HG03565 (cell line): ENCODE data around the gene MRPS18A.
"Not testable (repeated sequence)": the region's sequence is repeated elsewhere in the genome, so short reads cannot be mapped to it uniquely, and the experiment has no call there.

Experiments used
- ATAC-seq: cut with Tn5 transposase; IDR thresholded peaks from one replicate; pipeline ENCODE4 v1.9.1; 2021; ENCODE audit warnings: mild to moderate bottlenecking, moderate library complexity; ENCODE audit not compliant: unreplicated experiment

The MRPS18A gene

GRCh38 chr6:43717822-43718221 is 30.2 kb upstream of the MRPS18A start:
- no peak for ATAC-seq

DNA sequence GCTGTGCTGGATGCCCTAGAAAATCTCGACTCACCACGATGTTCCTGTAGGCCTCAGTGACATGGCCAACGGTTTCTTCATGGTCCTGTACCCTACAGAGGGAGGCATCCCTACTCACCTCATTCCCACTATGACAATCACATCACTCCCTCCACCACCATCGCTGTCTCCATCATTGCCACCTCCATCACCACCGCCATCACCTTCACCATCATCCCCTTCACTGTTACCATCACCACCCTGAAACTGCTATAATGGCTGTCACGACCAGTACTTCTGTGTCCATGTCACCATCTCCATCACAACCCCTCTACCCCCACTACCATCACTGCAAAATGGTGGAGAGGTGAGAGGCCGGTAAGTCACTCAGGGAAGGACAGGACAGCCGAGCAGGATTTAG is 29.8 kb upstream of the MRPS18A start:
- no peak for ATAC-seq

- no peak for ATAC-seq
These were observed 28.5 kb upstream of the MRPS18A start for GRCh38 chr6:43716099-43716498.

- peak; percentile 86 for ATAC-seq
These were observed 27.6 kb upstream of the MRPS18A start for GRCh38 chr6:43715056-43715788.

DNA sequence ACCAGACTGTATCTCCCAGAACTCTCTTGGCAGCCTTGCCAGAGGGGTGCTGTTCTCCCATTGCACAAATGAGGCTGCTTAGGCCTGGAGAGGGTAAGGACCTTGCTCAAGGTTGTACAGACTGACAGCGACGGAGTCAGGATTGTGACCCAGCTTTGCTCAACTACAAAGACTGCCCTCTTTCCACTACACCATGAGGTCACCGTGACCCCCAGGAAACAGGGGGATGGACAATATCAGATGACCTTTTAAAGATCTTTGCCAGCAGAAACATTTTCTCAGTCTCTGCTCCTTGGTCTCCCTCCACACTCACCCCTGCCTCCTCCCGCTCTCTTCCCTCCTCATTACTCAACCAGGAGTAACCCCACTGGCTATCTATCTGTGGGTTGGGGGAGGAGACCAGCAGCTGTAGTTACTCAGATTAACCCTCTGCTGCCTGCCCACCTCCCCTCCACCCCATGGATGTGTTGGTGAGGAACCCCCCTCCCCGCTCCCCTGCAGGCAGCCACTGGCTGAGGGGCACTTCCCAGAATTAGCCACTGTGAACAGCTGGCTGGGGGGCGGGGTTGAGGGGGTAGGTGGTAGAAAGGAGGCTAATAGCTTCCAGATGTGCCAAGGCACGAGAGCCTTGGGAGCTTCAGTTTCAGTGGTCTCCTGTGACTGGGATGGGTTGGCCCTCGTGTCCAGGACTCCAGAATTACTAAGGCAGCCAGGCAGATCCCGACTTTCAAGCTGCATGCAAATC is 26.9 kb upstream of the MRPS18A start:
- ATAC-seq: no peak

- ATAC-seq: no peak
These were observed 26.2 kb upstream of the MRPS18A start for GRCh38 chr6:43713643-43714310.

DNA sequence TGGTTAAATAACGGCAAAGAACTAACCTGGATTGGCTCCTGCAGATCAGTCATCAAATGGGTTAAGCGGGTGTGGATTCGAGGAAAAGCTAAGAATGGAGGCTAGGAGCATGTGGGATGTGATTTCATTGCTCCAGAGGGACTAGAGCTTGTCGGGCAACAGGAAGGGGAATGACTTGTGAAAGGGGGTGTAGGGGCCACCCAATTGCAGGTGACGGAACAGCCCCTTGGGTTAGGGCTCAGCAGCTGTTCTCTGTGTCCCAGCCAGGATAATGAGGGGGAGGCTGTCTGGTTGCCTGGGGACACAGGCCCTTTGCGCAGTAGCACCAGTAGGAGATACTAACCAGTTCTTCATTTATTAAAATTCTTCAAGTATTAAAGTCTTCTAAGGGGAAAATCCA is 25.0 kb upstream of the MRPS18A start:
- no peak for ATAC-seq

GRCh38 chr6:43710576-43710975 is 23.0 kb upstream of the MRPS18A start:
- ATAC-seq: no peak

DNA sequence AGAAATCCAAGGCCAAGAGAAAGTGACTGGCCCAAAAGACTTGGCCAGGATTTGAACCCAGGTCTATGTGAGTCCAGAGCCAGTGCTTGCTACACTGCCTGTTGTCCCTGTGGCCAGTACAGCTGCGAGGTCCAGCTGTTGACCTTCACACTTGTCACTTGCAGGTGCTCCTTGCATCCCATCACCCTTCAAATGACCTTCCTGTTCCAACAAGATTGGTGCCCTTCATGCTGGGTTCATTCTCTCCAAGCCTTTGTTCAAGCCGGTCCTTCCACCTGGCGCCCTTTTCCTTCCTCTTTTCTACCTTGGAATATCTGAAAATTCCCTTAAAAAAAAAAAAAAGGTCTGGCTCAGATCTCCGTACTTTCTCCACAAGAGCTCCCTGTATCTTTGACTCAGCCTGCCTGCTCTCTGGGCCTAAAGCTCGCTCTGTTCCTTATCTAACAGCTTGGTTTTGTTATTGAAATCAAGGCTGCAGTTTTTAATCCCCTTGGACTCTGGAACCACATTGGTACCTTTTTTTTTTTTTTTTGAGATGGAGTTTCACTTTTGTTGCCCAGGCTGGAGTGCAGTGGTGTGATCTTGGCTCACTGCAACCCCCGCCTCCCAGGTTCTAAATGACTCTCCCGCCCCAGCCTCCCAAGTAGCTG is 22.2 kb upstream of the MRPS18A start:
- ATAC-seq: no peak

DNA sequence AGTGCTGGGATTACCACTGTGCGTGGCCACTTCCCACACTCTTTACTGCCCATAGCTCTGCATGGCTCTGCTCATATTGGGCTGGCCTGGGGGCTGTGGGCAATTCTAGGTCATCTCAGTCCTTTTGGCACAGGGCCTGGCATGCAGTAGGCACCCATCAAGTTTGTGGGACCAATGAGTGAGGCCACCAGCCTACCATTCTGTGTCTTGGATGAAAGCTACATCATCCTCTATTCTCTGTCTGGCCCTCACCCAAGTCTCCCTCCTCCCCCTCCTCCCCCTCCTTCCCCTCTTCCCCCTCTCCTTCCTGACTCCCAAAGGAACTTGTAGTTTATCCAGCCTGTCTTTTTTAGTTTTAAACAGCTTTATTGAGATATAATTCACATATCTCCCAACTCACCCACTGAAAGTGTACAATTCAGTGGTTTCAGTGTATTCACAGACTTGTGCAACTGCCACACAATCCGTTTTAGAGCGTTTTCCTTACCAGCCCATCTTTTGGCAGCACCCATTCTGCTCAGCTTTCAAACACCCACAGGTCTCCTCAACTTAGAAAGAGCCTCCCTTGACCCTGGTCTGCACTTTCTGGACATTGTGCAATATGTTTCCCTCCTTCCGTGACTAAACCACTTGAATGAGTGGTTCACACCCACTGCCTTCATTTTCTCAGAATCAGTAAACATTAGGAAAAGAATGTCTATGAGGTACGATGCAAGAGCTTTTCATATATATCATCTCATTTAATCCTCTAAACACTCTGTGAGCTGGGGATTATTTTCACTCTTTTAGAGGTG is 21.5 kb upstream of the MRPS18A start:
- ATAC-seq: no peak

DNA sequence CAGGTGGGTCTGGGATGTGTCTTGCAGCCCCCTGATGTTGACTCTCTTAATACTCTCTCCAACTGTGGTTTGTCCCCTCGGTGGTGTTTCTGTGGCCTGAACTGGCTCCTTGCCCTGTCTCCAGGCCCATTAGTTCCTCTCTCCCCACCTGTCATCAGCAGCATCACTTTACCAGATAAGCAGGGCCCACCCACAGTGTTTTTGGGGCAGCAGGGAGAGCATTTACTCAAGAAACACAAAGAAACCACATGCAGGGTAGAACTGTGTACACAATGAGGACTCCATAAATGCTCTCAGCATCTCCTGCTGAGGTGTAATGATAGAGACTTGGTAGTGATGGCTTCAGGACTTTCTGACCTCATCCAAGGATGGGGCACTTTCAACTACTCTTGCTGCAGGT is 20.2 kb upstream of the MRPS18A start:
- ATAC-seq: no peak

- no peak for ATAC-seq
These were observed 19.7 kb upstream of the MRPS18A start for GRCh38 chr6:43707269-43707668.

DNA sequence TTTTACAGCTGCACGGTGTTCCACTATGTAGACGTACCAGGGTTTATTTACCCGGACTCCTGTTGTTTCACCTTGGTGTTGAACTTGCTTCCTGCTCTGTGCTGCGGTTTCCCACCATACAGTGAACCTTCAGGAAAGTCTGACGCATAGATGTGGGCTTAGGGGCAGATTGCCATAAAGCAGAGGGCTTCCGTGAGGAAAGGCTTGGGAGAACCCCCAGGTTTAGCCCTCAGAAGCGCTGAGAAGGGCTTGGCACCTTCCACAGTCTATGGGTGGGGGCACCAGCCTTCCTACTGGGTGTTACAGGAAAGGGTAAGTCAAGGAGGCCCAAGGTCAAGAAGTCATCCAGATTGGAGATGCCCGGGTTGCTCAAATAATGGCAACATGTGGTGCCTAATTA is 19.2 kb upstream of the MRPS18A start:
- ATAC-seq: no peak

DNA sequence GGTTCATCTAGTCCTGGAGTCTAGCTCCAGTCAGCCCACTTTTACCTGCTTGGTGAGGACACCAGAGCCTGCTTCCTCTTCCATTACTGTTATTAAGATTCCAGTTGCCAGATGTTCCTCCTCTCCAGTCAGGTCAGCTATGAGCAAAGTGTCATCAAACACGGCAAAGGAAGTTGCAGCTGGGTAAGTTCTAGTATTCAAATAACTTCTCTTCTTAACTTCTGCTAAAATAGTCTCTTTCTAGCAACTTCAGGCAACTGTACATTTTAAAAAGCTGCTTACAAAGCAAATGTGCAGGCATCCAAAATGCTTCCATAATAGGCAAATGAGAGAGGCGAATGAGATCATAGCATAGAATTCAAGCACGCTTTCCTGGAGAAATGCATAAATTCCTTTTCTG is 18.4 kb upstream of the MRPS18A start:
- ATAC-seq: no peak

DNA sequence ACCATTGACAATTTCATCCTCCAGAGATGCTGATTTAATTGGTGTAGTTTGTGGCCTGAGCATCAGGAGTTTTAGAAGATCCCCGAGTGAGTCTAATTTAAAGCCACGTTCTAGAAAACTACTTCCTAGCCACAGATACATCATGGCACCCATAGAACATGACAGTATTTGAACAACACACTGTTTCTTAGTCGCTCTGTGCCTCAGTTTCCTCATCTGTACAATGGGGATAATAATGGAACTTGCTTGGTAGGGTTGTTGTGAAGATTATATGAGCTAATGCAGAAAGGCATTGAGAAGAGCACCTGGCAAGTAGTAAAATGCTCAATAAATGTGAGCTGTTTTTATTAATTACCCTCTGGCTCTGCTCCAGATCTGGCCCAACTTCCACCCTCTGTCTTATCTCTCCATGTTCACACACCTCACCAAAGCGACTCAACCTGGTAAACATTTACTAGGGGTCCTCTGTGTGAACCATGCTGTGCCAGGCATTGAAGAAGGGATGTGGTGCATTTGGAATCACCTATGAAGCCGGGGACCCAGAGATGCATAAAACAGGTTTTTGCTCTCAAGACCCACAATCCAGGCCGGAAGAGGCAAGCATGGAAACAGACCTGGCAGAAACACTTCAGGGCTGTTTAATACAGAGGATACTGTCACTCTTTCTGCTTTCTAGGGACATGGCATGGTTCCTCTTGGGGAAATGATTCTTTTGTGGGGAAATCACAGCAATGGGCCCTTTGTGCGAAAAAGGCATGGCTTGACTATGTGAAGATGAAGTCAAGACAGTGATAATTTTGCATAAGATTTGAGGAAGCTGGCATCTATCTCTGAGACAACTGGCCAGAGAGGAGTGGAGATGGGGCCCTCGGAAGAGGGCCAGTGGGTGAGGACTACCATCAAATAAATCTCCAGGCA is 16.2 kb upstream of the MRPS18A start:
- no peak for ATAC-seq

- ATAC-seq: no peak
These were observed 15.2 kb upstream of the MRPS18A start for GRCh38 chr6:43702534-43703440.

GRCh38 chr6:43702171-43702533 is 14.6 kb upstream of the MRPS18A start:
- ATAC-seq: no peak

DNA sequence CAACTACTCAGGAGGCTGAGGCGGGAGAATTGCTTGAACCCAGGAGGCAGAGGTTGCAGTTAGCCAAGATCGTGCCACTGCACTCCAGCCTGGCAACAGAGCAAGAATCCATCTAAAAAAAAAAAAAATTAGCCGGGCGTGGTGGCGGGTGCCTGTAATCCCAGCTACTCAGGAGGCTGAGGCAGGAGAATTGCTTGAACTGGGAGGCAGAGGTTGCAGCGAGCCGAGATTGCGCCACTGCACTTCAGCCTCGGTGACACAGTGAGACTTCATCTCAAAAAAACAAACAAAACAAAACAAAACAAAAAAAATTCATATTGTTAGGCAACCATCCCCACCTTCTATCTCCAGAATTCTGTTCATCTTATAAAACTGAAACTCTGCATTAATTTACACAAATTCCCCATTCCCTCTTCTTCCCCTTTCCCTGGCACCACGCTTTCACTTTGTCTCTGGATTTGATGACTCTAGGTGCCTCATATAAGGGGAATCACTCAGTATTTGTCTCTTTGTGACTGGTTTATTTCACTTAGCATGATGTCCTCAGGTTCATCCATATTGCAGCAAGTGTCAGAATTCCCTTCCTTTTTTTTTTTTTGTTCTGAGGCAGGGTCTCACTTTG is 13.5 kb upstream of the MRPS18A start:
- ATAC-seq: not testable (repeated sequence)
